Activated CD8-positive, alpha-beta T cell treated with anti-CD3 and anti-CD28 coated beads for 36 hours (primary cell): ENCODE measurements around the gene ZNF117. TPM values are rescaled to one million over a fixed set of nuclear protein-coding genes. Genes with fewer than 3 reads are reported as not detected.

ENCODE experiments used
- ATAC-seq: fragments of 200-7000 bp; cut with Tn5 transposase; one replicate; pipeline ENCODE4 v1.10.0; 2021; ENCODE audit warnings: mild to moderate bottlenecking, moderate library complexity
- CTCF ChIA-PET: fragments of 350-600 bp; sonication (Branson Sonifier 250); formaldehyde crosslinking; loops from one replicate; lab custom pipeline; 2021; ENCODE audit warnings: antibody characterized with exemption; lab: Charles Lee
- POLR2A ChIA-PET: fragments of 350-600 bp; sonication (Branson Sonifier 250); formaldehyde crosslinking; loops from one replicate; lab custom pipeline; 2021; ENCODE audit warnings: antibody characterized with exemption; lab: Charles Lee
- DNase-seq: peaks from one replicate; pipeline ENCODE4 v3.0.0-alpha.2; 2020
- H3K27ac Mint-ChIP-seq: one replicate; pipeline ENCODE4 v1.8.0; 2021; ENCODE audit warnings: mild to moderate bottlenecking, mixed read lengths
- H3K27me3 Mint-ChIP-seq: one replicate; pipeline ENCODE4 v1.8.0; 2021; ENCODE audit warnings: mixed read lengths
- H3K36me3 Mint-ChIP-seq: one replicate; pipeline ENCODE4 v1.8.0; 2021; ENCODE audit warnings: low read depth, mixed read lengths
- H3K4me1 Mint-ChIP-seq: one replicate; pipeline ENCODE4 v1.8.0; 2021; ENCODE audit warnings: low read depth, mixed read lengths
- H3K4me3 Mint-ChIP-seq: one replicate; pipeline ENCODE4 v1.8.0; 2021; ENCODE audit warnings: mild to moderate bottlenecking, moderate library complexity, mixed read lengths
- H3K9me3 Mint-ChIP-seq: one replicate; pipeline ENCODE4 v1.8.0; 2021; ENCODE audit warnings: mixed read lengths
- CTCF ChIP-seq: fragments of 200-600 bp; IDR thresholded peaks from one replicate; pipeline ENCODE4 v1.8.0; 2022; ENCODE audit warnings: antibody characterized with exemption, mild to moderate bottlenecking
- intact Hi-C: fragments of 100-400 bp; cut with micrococcal nuclease; formaldehyde crosslinking; loops from one replicate; pipeline ENCODE4 v1.10.0; 2022
- total RNA-seq, 2 experiments: library from RNA; stranded (reverse); gene quantifications; one replicate each; pipeline ENCODE4 v1.2.3, GENCODE V29; 2021

ZNF117 gene
- total RNA-seq, 2 experiments from 2014 or later, result 4.2 to 5.8 TPM

- intact Hi-C loops, result no loop called here
- ATAC-seq, result no peak
Observed at GRCh38 chr7:64997164-64997908, 6.5 kb upstream of the ZNF117 start.

DNA sequence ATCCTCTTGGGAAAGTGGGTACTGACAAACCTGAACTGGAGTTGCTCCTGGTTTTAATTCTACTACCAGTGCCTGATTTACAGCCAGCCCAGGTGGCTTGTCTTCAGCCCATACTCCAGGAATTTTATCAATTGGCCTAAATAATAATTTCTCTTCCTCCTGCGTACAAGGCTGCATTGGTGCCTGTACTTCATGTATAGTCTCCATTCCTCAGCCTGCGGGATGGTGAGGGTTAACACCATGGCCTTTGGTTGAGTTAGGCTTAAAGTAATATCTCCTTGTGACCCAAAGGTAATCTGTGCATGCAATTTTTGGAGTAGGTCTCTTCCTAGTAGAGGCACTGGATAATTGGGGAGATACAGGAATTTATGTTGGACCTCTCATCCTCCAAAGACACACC lies 5.5 kb upstream of the ZNF117 start:
- ChIA-PET CTCF (no interaction called here), POLR2A (no interaction called here)
- Mint-ChIP-seq H3K27me3 (no peaks in the 10 kb centered on the region), H3K4me3 (no peak overlapping the region), H3K36me3 (peaks cover 63% of the 10 kb centered on the region), H3K9me3 (peaks cover 66% of the 10 kb centered on the region), H3K27ac (no peak overlapping the region), H3K4me1 (peaks cover 3% of the 10 kb centered on the region)
- no peak for DNase-seq
- intact Hi-C loops, result no loop called here
- no peak for ATAC-seq
- no peak for TF ChIP-seq CTCF

More at GRCh38 chr7:64997164-64997908, 6.5 kb upstream of the ZNF117 start:
- no peak for DNase-seq
- POLR2A ChIA-PET, result no interaction called here
- peaks cover 63% of the 10 kb centered on the region for H3K9me3 Mint-ChIP-seq
- H3K4me1 Mint-ChIP-seq, result peaks cover 9% of the 10 kb centered on the region
- no peak for TF ChIP-seq CTCF
- no peak overlapping the region for H3K27ac Mint-ChIP-seq
- peaks cover 65% of the 10 kb centered on the region for H3K36me3 Mint-ChIP-seq
- H3K27me3 Mint-ChIP-seq, result no peaks in the 10 kb centered on the region
- CTCF ChIA-PET, result no interaction called here
- H3K4me3 Mint-ChIP-seq, result no peak overlapping the region

DNA sequence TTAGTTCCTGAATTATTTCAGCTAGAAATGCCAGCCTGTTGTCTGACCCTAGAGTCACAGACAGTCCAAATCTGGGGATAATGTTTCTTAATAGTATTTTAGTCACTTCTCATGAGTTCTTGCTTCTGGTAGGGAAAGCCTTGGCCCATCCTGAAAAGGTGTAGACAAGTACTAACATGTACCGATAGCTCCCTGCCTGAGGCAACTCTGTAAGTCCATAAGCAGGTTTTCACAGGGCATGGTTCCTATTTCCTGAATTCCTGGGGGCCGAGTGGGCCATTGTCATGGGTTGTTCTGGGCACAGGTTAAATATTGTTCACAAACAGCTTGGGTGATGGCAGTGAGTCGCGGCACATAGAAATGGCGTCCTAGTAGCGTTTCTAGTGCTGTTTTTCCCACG lies 3.1 kb upstream of the ZNF117 start:
- ChIA-PET POLR2A (interaction anchor here (0.7 kb wide), 1 partner anchor 36 kb away, joined by 3 read pairs; no protein-coding TSS in a partner anchor), CTCF (interaction anchor here (1.0 kb wide), 1 partner anchor 43 kb away, joined by 3 read pairs; no protein-coding TSS in a partner anchor)
- Mint-ChIP-seq H3K9me3 (peaks cover 67% of the 10 kb centered on the region), H3K36me3 (peaks cover 55% of the 10 kb centered on the region), H3K27me3 (no peaks in the 10 kb centered on the region), H3K4me1 (no peaks in the 10 kb centered on the region), H3K4me3 (no peak overlapping the region), H3K27ac (no peak overlapping the region)
- DNase-seq, result no peak
- intact Hi-C loops, result no loop called here
- no peak for TF ChIP-seq CTCF
- no peak for ATAC-seq

DNA sequence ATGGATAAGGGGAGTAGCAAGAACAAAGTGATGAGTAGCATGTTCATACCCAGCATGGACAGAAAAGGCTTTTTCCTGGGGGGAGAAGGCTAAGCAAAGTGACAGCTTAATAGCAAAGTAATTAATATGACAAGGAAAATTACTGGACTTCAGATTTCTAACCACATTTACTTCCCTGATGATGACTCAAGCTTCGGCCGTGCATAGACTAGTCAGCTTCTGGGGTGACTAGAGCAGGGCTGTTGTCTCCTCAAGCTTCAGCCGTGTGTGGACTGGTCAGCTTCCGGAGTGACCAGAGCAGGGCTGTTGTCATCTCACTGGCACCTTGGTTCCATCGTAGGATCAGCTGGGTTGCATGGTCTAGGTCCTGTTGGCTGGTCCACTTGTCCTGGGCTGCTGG lies 2.1 kb upstream of the ZNF117 start:
- no peaks in the 10 kb centered on the region for H3K27me3 Mint-ChIP-seq
- no peak for TF ChIP-seq CTCF
- DNase-seq (no peak), ATAC-seq (no peak)
- H3K27ac Mint-ChIP-seq, result no peak overlapping the region
- no peaks in the 10 kb centered on the region for H3K4me1 Mint-ChIP-seq
- peaks cover 69% of the 10 kb centered on the region for H3K9me3 Mint-ChIP-seq
- H3K36me3 Mint-ChIP-seq, result peaks cover 55% of the 10 kb centered on the region
- H3K4me3 Mint-ChIP-seq, result no peak overlapping the region
- ChIA-PET POLR2A (interaction anchor here (1.1 kb wide), 1 partner anchor 13 kb away, joined by 3 read pairs; no protein-coding TSS in a partner anchor), CTCF (no interaction called here)
- intact Hi-C loops, result no loop called here

DNA sequence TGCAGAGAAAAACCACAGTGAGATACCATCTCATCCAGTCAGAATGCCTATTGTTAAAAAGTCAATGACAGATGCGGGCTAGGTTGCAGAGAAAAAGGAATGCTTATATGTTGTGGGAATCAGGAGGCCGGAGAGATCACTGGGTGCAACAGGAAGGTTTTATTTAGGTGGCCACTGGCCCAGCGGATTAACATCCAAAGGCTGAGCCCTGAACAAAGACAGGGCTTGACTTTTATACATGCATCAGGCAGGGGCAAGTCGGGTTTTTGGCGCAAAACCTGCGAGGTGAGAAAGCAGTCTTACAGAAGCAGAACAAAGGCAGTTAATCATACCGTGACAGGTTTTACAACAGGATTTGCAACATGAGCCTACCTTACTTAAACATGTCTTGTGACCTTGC lies 620 bp downstream of the ZNF117 start:
- Mint-ChIP-seq H3K4me1 (no peaks in the 10 kb centered on the region), H3K27ac (no peak overlapping the region), H3K9me3 (peaks cover 70% of the 10 kb centered on the region), H3K27me3 (no peaks in the 10 kb centered on the region), H3K4me3 (no peak overlapping the region), H3K36me3 (peaks cover 67% of the 10 kb centered on the region)
- intact Hi-C loops, result no loop called here
- POLR2A ChIA-PET, result no interaction called here
- CTCF ChIA-PET, result no interaction called here
- ATAC-seq (no peak), DNase-seq (no peak)
- no peak for TF ChIP-seq CTCF
